ENCODE data around the gene ADAM11.
"Not testable (repeated sequence)": the region's sequence is repeated elsewhere in the genome, so short reads cannot be mapped to it uniquely, and the experiment has no call there.

ADAM11 gene

DNA sequence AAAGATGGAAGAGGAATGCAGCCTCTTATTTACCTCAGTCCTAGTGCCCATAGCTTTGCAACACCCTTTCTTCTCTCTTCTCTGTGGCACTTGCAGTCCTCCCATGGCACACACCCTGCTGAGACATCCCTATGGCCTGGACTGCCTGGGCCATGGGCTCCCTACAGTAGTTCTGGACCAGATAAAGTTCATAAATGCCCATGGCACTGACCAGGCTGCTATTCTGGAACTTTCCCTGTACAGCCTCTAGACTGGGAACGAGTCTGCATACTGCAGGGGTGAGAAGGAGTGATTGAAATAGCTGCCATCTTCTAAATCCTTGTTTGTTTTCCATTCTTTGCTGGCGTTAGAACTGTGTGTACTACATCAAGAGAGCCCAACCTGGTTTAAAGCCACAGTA lies 24.5 kb upstream of the ADAM11 start:
- H4K8ac ChIP-seq (ENCODE audit: low read depth, low read length), result no peak overlapping the region
- no peak overlapping the region for H3K9ac ChIP-seq (ENCODE audit: low read length)
- H3K56ac ChIP-seq (ENCODE audit: low read length), result no peak overlapping the region
- H3K79me1 ChIP-seq (ENCODE audit: low read length), result no peaks in the 10 kb centered on the region
- H3K79me2 ChIP-seq (ENCODE audit: control insufficient read depth, insufficient read depth, low read length), result no peaks in the 10 kb centered on the region
- no peak overlapping the region for H2BK120ac ChIP-seq (ENCODE audit: low read depth, low read length)
- H3K36me3 ChIP-seq (ENCODE audit: control insufficient read depth, insufficient read depth, low read length), result peaks cover 8% of the 10 kb centered on the region
- H3K4me2 ChIP-seq (ENCODE audit: low read length), result no peak overlapping the region
- no peak overlapping the region for H2AK5ac ChIP-seq (ENCODE audit: low read length)
- no peak overlapping the region for H2BK15ac ChIP-seq (replicated peaks; ENCODE audit: low read depth)
- H4K5ac ChIP-seq (ENCODE audit: low read length), result no peak overlapping the region
- H3K4me1 ChIP-seq (ENCODE audit: control insufficient read depth, low read depth, low read length), result no peaks in the 10 kb centered on the region
- H3K18ac ChIP-seq (ENCODE audit: low read length), result no peak overlapping the region
- no peak overlapping the region for H3K23ac ChIP-seq (ENCODE audit: low read length)
- H3K27ac ChIP-seq (ENCODE audit: low read depth, low read length), result no peak overlapping the region
- no peak for DNase-seq
- H3K4ac ChIP-seq (ENCODE audit: low read depth, low read length), result no peak overlapping the region
- WGBS (ENCODE audit: extremely low coverage, insufficient coverage, low lambda C conversion rate), result no CpG with 5 or more reads among the region's 2 CpGs
- H3K4me3 ChIP-seq (ENCODE audit: low read length), result no peak overlapping the region
- H2BK5ac ChIP-seq (ENCODE audit: low read length), result no peak overlapping the region
- no peaks in the 10 kb centered on the region for H3K27me3 ChIP-seq (ENCODE audit: insufficient read depth, low read length, poor library complexity)

DNA sequence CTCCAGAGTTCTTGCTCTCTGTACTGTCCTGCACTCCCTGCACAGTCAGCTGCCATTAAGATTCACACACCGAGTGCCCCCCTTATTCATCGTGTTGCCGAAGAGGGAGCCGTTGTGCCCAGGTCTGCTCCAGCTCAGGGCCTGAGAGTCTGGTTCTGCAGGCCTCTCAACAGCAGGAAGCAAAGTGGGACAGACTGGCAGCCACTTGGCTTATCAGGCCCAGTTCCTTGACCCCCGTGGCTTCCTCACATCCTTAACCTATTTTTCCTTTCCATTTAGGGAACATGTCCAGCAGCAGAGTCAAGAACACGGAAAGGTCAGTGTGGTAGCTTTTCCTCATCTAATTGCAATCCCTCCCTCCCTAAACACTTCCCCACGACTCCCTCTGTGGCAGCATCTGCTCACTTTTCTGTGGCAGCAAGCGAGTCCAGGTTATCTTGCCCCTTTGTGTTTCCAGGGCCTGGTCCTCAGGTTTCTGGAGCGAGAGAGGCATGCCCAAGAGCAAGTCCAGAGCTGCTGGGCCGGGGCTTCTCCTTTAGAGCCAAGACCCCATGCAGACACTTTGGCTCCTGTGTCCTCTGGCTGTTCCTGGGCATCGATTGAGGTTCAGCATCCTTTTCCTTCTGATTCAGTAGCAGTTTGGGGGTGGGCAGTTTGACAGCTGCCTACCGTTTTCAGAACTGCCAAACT lies 22.1 kb upstream of the ADAM11 start:
- H3K4me3 ChIP-seq (ENCODE audit: low read length), result no peak overlapping the region
- no peak overlapping the region for H3K27ac ChIP-seq (ENCODE audit: low read depth, low read length)
- H2AK5ac ChIP-seq (ENCODE audit: low read length), result no peak overlapping the region
- H4K8ac ChIP-seq (ENCODE audit: low read depth, low read length), result no peak overlapping the region
- H4K5ac ChIP-seq (ENCODE audit: low read length), result no peak overlapping the region
- peaks cover 12% of the 10 kb centered on the region for H3K36me3 ChIP-seq (ENCODE audit: control insufficient read depth, insufficient read depth, low read length)
- no peak overlapping the region for H3K23ac ChIP-seq (ENCODE audit: low read length)
- H3K9ac ChIP-seq (ENCODE audit: low read length), result no peak overlapping the region
- H3K18ac ChIP-seq (ENCODE audit: low read length), result no peak overlapping the region
- no peak overlapping the region for H3K4ac ChIP-seq (ENCODE audit: low read depth, low read length)
- no peak overlapping the region for H2BK120ac ChIP-seq (ENCODE audit: low read depth, low read length)
- no peak for DNase-seq
- WGBS (ENCODE audit: extremely low coverage, insufficient coverage, low lambda C conversion rate), result no CpG with 5 or more reads among the region's 12 CpGs
- no peaks in the 10 kb centered on the region for H3K79me1 ChIP-seq (ENCODE audit: low read length)
- no peak overlapping the region for H3K56ac ChIP-seq (ENCODE audit: low read length)
- H3K4me1 ChIP-seq (ENCODE audit: control insufficient read depth, low read depth, low read length), result no peaks in the 10 kb centered on the region
- H2BK5ac ChIP-seq (ENCODE audit: low read length), result no peak overlapping the region
- H3K4me2 ChIP-seq (ENCODE audit: low read length), result no peak overlapping the region
- H3K27me3 ChIP-seq (ENCODE audit: insufficient read depth, low read length, poor library complexity), result no peaks in the 10 kb centered on the region
- H2BK15ac ChIP-seq (replicated peaks; ENCODE audit: low read depth), result no peak overlapping the region
- no peaks in the 10 kb centered on the region for H3K79me2 ChIP-seq (ENCODE audit: control insufficient read depth, insufficient read depth, low read length)

DNA sequence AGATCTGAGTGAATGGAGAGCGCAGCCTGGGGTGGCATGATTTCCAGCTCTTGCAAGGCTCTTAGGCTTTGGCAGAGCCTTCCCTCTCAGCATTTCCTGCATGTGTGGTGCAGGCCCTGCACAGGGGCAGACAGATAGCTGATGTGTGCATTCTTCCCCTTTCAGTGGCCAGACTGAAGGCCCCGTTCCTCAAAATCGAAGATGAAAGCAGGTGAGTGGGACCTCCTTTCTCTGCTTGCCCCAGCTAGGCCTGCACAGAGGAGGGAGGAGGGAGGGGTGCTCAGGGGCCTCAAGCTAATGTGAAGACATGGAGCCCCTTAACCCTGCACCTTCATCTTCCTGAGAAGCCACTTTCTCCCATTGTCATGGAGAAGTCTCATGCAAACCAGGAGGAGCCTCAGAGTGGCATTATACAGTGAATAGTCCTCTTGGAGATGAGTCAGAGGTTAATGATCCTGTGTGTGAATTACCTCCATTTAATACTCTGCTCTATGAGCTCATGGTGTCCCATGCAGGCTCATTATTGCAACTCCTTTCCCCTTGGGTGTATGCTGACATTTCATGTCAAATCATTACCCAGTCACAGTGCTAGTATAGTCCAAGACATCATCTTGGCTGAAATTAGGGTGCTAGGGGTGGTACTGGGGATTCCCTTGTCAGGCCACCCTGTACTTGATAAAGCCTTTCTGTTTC lies 20.4 kb upstream of the ADAM11 start:
- DNase-seq, result no peak
- Histone ChIP-seq H3K4me3 (ENCODE audit: low read length) (no peak overlapping the region), H4K5ac (ENCODE audit: low read length) (no peak overlapping the region), H3K9ac (ENCODE audit: low read length) (no peak overlapping the region), H3K27ac (ENCODE audit: low read depth, low read length) (no peak overlapping the region), H2BK120ac (ENCODE audit: low read depth, low read length) (no peak overlapping the region), H2BK5ac (ENCODE audit: low read length) (no peak overlapping the region), H3K4me2 (ENCODE audit: low read length) (no peak overlapping the region), H3K23ac (ENCODE audit: low read length) (no peak overlapping the region), H4K8ac (ENCODE audit: low read depth, low read length) (no peak overlapping the region), H3K4ac (ENCODE audit: low read depth, low read length) (no peak overlapping the region), H3K36me3 (ENCODE audit: control insufficient read depth, insufficient read depth, low read length) (peaks cover 12% of the 10 kb centered on the region), H3K56ac (ENCODE audit: low read length) (no peak overlapping the region), H3K79me1 (ENCODE audit: low read length) (no peaks in the 10 kb centered on the region), H2AK5ac (ENCODE audit: low read length) (no peak overlapping the region), H3K27me3 (ENCODE audit: insufficient read depth, low read length, poor library complexity) (no peaks in the 10 kb centered on the region), H3K79me2 (ENCODE audit: control insufficient read depth, insufficient read depth, low read length) (no peaks in the 10 kb centered on the region), H3K18ac (ENCODE audit: low read length) (no peak overlapping the region), H2BK15ac (replicated peaks; ENCODE audit: low read depth) (no peak overlapping the region), H3K4me1 (ENCODE audit: control insufficient read depth, low read depth, low read length) (no peaks in the 10 kb centered on the region)
- WGBS (ENCODE audit: extremely low coverage, insufficient coverage, low lambda C conversion rate), result no CpG with 5 or more reads among the region's 3 CpGs

DNA sequence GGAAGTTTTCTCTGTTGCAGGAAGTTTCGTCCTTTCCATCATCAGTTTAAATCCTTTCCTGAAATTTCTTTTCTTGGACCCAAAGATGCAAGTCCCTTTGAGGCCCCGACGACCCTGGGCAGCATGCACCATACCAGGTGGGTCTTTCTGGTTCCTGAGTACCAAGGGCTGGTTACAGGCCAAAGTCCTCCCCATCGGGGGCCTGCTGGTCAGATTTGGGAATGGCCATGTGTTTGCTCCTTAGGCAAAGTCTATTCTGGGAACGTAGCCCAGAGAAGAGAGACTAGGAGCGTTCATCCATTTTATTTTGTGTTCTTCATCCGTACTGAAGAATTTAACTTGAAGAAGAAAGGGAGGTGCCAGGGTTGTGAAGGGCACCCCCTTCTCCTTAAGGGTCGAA lies 17.5 kb upstream of the ADAM11 start:
- H4K8ac ChIP-seq (ENCODE audit: low read depth, low read length), result no peak overlapping the region
- no peak overlapping the region for H3K27ac ChIP-seq (ENCODE audit: low read depth, low read length)
- no peaks in the 10 kb centered on the region for H3K79me2 ChIP-seq (ENCODE audit: control insufficient read depth, insufficient read depth, low read length)
- no peak overlapping the region for H2BK120ac ChIP-seq (ENCODE audit: low read depth, low read length)
- H3K9ac ChIP-seq (ENCODE audit: low read length), result no peak overlapping the region
- H3K4ac ChIP-seq (ENCODE audit: low read depth, low read length), result no peak overlapping the region
- H2AK5ac ChIP-seq (ENCODE audit: low read length), result no peak overlapping the region
- no peak overlapping the region for H4K5ac ChIP-seq (ENCODE audit: low read length)
- H3K4me3 ChIP-seq (ENCODE audit: low read length), result no peak overlapping the region
- no peaks in the 10 kb centered on the region for H3K79me1 ChIP-seq (ENCODE audit: low read length)
- H3K27me3 ChIP-seq (ENCODE audit: insufficient read depth, low read length, poor library complexity), result no peaks in the 10 kb centered on the region
- H2BK5ac ChIP-seq (ENCODE audit: low read length), result no peak overlapping the region
- H3K23ac ChIP-seq (ENCODE audit: low read length), result no peak overlapping the region
- H3K4me2 ChIP-seq (ENCODE audit: low read length), result no peak overlapping the region
- no peak overlapping the region for H3K56ac ChIP-seq (ENCODE audit: low read length)
- no peaks in the 10 kb centered on the region for H3K4me1 ChIP-seq (ENCODE audit: control insufficient read depth, low read depth, low read length)
- no peak for DNase-seq
- no peak overlapping the region for H3K18ac ChIP-seq (ENCODE audit: low read length)
- H3K36me3 ChIP-seq (ENCODE audit: control insufficient read depth, insufficient read depth, low read length), result peaks cover 9% of the 10 kb centered on the region
- no CpG with 5 or more reads among the region's 8 CpGs for WGBS (ENCODE audit: extremely low coverage, insufficient coverage, low lambda C conversion rate)
- H2BK15ac ChIP-seq (replicated peaks; ENCODE audit: low read depth), result no peak overlapping the region

DNA sequence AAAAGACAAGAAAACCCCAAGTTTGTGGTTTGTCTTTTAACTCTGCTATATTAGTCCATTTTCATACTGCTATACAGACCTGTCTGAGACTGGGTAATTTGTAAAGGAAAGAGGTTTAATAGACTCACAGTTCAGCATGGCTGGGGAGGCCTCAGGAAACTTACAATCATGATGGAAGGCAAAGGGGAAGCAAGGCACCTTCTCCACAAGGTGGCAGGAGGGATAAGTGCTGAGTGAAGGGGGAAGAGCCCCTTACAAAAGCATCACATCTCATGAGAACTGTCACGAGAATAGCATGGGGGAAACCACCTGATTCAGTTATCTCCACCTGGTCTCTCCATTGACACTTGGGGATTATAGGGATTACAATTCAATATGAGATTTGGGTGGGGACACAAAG lies 13.5 kb upstream of the ADAM11 start:
- Histone ChIP-seq H2BK120ac (ENCODE audit: low read depth, low read length) (no peak overlapping the region), H3K23ac (ENCODE audit: low read length) (no peak overlapping the region), H3K4me3 (ENCODE audit: low read length) (no peak overlapping the region), H3K18ac (ENCODE audit: low read length) (no peak overlapping the region), H3K79me1 (ENCODE audit: low read length) (no peaks in the 10 kb centered on the region), H4K5ac (ENCODE audit: low read length) (no peak overlapping the region), H3K79me2 (ENCODE audit: control insufficient read depth, insufficient read depth, low read length) (no peaks in the 10 kb centered on the region), H3K56ac (ENCODE audit: low read length) (no peak overlapping the region), H2BK5ac (ENCODE audit: low read length) (no peak overlapping the region), H3K9ac (ENCODE audit: low read length) (no peak overlapping the region), H3K36me3 (ENCODE audit: control insufficient read depth, insufficient read depth, low read length) (peaks cover 6% of the 10 kb centered on the region), H3K27ac (ENCODE audit: low read depth, low read length) (no peak overlapping the region), H2AK5ac (ENCODE audit: low read length) (no peak overlapping the region), H4K8ac (ENCODE audit: low read depth, low read length) (no peak overlapping the region), H3K4me2 (ENCODE audit: low read length) (no peak overlapping the region), H2BK15ac (replicated peaks; ENCODE audit: low read depth) (no peak overlapping the region), H3K4me1 (ENCODE audit: control insufficient read depth, low read depth, low read length) (no peaks in the 10 kb centered on the region), H3K27me3 (ENCODE audit: insufficient read depth, low read length, poor library complexity) (no peaks in the 10 kb centered on the region), H3K4ac (ENCODE audit: low read depth, low read length) (no peak overlapping the region)
- peak; percentile 73 for DNase-seq
- WGBS (ENCODE audit: extremely low coverage, insufficient coverage, low lambda C conversion rate), result no CpG with 5 or more reads among the region's 1 CpG

DNA sequence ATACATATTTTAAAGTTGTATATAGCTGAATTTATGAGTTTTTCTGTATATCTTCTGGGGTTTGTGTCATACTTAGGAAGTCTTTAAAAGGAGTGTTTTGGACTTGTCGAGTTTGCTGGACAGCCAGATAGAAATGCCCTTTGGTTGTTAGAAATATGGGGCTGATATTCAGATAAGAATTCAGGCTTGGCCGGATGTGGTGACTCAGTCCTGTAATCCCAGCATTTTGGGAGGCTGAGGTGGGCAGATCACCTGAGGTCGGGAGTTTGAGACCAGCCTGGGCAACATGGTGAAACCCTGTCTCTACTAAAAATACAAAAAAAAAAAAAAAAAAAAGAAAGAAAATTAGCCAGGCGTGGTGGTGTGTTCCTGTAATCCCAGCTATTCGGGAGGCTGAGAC lies 13.1 kb upstream of the ADAM11 start:
- not testable (repeated sequence) for H3K18ac ChIP-seq (ENCODE audit: low read length); H3K4me3 ChIP-seq (ENCODE audit: low read length); H2BK5ac ChIP-seq (ENCODE audit: low read length); H3K9ac ChIP-seq (ENCODE audit: low read length); H3K4me1 ChIP-seq (ENCODE audit: control insufficient read depth, low read depth, low read length); H3K56ac ChIP-seq (ENCODE audit: low read length); H2BK15ac ChIP-seq (replicated peaks; ENCODE audit: low read depth); H3K4me2 ChIP-seq (ENCODE audit: low read length); H2AK5ac ChIP-seq (ENCODE audit: low read length); H3K27me3 ChIP-seq (ENCODE audit: insufficient read depth, low read length, poor library complexity); H3K23ac ChIP-seq (ENCODE audit: low read length); H4K8ac ChIP-seq (ENCODE audit: low read depth, low read length); H3K79me1 ChIP-seq (ENCODE audit: low read length); H3K36me3 ChIP-seq (ENCODE audit: control insufficient read depth, insufficient read depth, low read length); H3K27ac ChIP-seq (ENCODE audit: low read depth, low read length); H4K5ac ChIP-seq (ENCODE audit: low read length); DNase-seq; H2BK120ac ChIP-seq (ENCODE audit: low read depth, low read length); H3K79me2 ChIP-seq (ENCODE audit: control insufficient read depth, insufficient read depth, low read length); H3K4ac ChIP-seq (ENCODE audit: low read depth, low read length)
- WGBS (ENCODE audit: extremely low coverage, insufficient coverage, low lambda C conversion rate), result no CpG with 5 or more reads among the region's 5 CpGs

Data from mesendoderm (in vitro differentiated cells).